GM21576 (cell line): ENCODE data around the gene CNBD2.
"Not testable (repeated sequence)": the region's sequence is repeated elsewhere in the genome, so short reads cannot be mapped to it uniquely, and the experiment has no call there.

ENCODE experiments used
- ATAC-seq: cut with Tn5 transposase; IDR thresholded peaks from one replicate; pipeline ENCODE4 v1.9.1; 2021; ENCODE audit warnings: mild to moderate bottlenecking, moderate library complexity; ENCODE audit not compliant: unreplicated experiment

Gene CNBD2

DNA sequence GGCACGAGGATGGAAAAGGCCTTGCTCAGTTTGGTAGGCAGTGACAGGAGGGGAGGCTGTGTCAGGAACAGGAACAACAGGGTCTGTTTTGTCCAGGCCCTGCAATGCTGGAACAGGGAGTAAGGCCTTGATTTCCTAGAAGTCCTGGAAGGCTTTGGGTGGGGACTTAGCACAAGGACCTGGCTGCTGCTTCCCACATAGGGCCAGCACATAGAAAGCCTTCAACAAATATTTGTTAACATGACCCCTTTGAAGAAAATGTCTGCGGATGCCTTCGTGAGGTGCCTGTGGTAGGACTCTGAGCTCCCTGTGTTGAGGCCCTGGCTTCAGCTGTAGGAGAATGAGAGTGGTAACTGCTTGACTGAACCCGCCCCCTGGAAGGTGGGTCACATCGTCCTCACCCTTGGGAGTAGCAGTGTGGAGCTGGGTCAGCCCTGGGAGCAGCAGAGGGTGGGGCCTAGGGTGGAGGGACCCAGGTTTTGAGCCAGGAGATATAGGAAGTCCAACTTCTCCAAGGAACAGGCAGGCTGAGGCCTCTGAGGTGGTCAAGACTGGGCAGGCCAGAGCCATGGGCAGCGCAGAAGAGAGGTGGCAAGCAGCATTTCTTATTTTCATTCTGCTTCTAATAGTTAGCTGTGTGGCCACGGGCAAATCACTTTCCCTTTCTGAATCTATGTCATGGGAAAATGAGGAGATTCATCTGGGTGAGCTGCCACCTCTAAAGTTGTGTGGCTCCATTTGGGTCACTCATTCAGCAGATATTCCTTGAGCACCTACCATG lies 50.0 kb downstream of the CNBD2 start:
- no peak for ATAC-seq

DNA sequence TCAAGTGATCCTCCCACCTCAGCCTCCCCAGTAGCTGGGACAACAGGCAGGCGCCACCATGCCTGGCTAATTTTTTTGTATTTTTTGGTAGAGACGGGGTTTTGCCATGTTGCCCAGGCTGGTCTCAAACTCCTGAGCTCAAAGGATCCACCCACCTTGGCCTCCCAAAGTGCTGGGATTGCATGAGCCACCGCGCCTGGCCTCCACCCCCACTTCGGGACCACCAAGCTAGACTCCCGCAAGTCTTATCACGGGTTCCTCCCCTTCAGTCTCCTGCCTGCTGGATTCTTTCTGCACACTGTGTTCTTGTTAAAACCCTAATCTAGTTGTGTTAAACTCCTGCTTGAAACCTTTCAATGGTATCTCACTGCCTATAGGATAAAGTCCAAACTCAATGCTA lies 57.7 kb downstream of the CNBD2 start:
- not testable (repeated sequence) for ATAC-seq

DNA sequence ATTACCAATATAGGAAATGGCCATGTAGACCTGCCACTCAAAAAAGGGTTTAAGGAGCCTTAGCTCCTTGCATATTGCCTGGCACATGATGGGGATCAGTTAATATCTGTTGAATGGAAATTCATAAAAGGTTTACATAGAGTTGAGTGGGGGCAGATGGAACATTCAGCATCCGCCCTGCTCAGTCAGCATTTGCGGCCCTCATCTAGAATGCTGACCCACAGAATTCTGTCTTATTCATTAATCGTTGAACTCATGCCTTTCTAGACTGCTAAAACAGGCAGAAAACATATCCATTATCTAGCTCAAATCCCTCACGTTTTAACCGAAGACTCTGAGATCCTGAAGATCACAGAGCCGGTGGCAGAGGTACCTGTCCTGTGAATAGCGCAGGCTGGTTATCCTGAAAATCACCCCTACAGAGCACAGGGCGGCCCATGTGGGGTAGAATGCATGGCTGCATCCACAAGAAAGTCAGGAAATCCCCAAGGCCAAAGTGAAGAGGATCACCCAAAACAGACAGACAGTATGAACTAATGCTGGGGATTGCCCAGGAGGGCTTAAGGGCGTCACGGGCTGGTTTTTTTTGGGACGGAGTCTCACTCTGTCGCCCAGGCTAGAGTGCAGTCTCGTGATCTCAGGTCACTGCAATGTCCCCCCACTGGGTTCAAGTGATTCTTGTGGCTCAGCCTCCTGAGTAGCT lies 59.9 kb downstream of the CNBD2 start:
- ATAC-seq = no peak

DNA sequence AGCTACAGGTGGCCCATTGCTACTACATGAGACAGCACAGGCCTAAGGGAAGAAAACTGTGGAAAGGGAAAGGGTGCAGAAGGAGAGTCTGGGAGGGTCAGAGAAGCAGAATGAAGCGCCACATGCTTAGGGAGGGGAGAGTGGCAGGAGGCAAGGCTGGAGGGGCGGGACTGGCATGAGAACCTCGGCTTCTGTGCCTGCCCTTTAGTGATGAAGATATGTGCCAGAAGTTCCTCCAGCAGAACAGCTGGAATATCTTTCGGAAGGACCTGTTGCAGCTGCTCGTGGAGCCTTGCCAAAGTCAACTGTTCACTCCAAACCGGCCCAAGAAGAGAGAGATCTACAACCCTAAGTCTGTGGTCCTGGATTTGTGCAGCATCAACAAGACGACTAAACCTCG lies 61.8 kb downstream of the CNBD2 start:
- no peak for ATAC-seq

DNA sequence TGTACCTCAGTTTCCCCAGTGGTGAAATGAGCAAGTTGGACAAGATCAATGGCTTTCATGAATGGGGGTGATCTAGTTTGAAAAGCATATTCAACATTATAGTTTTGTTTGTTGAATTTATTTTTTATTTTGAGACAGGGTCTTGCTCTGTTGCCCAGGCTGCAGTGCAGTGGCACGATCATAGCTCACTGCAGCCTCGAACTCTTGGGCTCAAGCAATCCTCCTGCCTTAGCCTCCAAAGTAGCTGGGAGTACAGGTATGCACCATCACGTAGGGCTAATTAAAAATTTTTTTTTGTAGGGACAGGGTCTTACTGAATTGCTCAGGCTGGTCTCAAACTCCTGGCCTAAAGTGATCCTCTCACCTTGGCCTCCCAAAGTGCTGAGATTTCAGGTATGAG lies 63.4 kb downstream of the CNBD2 start:
- ATAC-seq = no peak

DNA sequence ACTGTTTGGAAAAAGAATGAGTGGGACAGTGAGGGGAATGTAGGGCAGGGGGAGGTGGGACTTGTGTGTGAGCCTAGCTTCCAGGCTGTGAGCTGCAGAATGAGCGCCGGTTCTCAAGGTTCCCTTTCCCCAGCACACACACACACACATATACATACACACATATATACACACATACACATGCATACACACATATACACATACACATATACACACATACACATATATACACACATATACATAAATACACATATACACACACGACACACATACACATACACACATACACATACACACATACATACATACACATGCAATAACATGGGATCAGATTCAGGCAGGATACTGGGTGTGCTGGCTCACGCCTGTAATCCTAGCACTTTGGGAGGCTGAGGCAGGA lies 66.5 kb downstream of the CNBD2 start:
- no peak for ATAC-seq

DNA sequence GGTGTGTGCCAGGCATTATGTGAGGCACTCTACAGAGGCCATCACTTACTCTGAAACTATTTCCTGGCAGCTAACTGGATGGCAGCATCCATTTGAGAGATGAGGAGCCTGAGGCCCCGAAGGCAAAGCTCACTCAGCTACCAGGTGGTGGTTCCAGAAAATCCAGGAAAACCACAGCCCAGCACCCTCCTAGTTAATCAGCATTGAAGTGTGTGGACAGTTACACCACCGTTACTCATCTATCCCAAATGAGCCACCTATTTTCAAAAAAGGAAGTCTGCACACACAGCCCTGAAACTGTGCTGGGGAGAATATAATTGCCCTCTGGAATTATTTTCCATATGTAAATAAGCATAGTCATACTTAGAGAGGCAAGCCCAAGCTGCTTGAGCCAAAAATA lies 67.4 kb downstream of the CNBD2 start:
- no peak for ATAC-seq

DNA sequence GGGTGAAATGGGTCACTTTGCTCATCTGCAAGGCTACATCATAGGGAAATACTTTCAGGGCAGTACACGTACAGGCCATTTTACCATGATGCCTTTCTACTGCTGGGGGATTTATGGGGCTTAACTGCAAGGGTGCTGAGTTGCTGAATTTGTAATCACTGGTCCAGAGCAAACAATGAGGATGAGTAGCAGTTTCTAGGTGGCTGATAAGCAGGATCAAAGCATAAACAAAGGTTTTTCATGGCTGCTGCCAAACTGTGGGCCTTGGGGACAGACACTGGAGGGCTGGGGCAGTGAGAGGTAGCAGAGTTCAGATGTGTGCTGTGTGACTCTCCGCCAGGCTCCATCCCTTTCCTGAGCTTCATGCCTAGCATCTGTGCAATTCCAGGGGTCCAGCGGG lies 68.3 kb downstream of the CNBD2 start:
- no peak for ATAC-seq

DNA sequence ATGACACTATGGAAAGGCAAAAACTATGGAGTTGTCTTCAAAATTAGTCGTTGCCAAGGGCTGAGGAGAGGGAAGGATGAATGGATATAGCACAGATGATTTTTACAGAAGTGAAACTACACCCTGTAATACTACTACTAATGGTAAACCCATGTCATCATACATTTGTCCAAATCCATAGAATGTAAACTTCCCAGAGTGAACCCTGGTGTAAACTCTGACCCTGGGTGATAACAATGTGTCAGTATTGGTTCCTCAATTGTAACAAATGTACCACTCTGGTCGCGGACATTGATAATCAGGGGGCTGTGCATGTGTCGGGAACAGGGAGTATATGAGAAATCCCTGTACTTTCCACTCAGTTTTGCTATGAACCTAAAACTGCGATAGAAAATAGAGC lies 72.2 kb downstream of the CNBD2 start:
- no peak for ATAC-seq

DNA sequence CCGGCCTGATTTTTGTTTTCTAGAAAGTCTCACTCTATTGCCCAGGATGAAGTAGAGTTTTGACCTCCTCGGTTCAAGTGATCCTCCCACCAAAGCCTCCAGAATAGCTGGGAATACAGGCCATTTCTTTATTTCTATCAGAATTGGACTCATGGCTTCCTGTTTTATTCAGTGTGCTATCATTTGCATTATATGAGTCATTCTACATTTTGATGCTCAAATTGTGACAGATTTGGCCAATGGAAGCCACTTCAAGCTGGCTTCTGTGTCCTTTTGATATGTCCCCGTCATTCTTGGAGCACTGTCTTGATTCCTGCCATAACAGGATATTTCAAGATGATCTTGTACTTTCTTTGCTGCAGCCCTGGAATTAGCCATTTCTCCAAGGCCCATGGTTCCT lies 75.1 kb downstream of the CNBD2 start:
- no peak for ATAC-seq

DNA sequence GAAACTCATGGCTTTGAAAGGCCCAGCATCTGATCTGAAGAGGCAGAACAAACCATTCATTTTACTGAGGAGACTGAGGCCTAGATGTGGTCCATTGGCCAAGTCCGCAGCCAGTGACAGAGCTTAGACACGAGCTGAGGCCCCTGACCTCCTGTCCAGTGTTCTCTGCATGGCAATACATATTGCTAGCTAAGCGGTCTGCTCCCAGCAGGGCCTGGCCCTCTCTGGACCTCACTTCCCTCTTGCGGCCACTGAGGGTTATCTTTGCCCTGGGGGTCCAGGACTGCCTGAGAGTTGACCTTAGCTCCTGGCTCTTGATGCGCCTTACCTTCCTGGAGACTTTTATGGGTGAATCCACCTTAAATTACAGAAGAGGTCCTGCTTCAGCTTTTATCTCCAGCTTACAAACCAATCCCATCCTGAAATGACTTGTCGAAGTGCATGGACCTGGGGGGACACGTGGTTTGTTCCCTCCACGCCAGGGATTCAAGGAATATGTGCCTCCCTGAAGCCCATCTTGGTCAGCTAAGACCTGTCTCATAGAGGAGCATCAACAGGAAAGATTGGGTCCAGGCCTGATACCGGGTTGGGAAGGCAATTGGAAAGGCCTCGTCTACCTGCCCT lies 75.6 kb downstream of the CNBD2 start:
- no peak for ATAC-seq

DNA sequence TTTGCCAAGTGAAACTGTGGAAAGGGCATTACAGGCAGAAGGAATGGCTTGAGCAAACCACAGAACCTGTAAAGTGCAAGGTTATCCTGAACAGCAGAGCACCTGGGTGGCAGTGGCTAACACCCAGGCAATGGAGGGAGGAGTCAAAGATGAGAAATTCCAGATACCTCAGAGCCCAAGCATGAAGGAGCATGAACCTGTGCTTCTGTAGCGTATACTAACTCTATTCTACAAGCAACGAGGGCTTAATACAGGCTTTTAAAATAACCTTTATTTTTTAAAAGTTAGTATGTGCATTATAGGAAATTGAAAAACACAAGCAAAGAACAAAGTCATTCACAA lies 77.0 kb downstream of the CNBD2 start:
- ATAC-seq = no peak

DNA sequence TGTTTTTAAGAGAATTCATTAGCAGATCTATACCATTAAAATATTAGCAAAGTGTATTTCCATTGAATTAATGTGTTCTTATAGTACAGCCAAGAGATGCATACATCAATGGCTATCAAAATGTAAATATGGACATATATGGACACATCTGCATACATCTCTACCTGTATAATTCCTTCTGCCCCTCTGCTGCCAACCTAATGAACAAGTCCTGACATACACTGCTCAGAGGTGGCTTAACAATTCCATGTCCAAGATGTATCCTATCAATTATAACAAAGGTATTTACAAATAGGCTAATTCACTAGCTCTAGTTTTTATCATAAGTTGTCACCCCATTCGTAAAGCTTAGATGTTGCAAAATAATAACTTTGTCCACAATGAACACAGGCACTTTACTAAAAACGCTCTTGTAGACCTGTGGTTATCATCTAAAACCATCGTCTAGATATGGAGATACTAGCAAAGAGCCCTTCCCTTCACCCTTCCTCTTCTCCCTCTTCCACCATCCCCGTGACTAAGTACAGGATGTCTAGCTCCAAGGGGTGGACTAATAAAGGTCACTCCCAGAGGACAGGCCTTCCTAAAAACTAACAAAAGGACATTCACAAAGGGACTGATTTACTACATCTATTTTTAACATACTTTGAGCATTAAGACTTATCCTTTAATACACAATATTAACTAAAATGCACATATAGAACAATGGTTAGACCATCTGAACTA lies 77.8 kb downstream of the CNBD2 start:
- not testable (repeated sequence) for ATAC-seq

DNA sequence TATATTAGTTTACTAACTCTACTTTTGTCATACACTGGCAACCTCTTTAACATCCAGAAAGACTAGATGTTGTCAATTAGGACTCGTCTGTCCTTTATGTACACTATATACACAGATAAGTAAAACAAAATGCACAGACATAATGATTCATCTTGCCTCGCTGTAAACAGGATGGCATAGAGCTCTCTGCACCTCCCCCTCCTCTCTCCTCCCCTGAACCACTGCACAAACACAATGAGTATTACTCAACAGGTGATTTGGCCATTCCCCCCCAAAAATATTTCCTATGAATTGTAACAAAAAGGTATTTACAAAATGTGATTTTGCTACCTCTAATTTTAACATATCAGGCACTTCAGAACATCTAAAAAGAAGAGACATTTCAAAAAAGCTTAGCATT lies 81.0 kb downstream of the CNBD2 start:
- not testable (repeated sequence) for ATAC-seq

DNA sequence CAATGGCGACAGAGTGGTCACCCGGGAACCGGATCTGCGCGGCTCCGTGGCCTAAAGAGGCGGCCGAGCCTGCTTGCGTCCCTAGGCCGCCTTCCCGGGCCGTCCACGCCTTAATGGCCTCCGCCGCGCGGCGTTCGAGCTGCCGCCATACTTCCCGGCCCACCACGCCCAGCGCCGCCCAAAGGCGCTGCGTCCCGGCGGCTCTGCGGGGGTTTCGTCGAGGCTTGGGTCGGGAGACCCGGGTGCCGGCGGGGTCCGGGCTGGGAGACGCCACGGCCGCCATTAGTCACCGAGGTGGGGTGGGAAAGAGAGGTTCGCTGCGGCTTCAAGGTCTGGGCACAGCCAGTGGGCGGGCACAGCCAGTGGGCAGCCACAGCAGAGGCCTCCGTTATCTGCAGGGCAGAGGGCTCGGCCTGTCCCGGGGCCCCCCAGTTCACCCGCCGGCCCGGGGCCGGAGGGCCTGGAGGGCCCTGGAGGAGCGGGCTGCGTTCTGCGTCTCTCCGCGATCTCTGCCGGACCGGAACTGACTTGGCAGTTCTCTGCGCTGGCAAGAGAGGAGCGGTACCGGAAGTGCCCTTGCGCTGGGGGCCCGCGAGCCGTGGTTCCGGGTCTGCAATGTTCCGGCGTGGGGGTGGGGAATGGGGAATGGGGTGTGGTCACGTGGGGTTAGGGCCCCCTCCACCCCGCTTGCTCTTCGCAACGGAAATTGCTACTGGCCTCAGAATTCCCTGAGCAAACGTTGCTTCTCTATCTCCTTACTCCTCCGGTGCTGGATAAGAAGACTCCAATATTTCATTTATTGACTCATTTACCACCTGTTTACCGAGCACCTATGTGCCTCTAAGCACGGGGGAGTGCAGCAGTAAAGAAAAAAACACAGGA lies 82.3 kb downstream of the CNBD2 start:
- ATAC-seq = peak; percentile 88

DNA sequence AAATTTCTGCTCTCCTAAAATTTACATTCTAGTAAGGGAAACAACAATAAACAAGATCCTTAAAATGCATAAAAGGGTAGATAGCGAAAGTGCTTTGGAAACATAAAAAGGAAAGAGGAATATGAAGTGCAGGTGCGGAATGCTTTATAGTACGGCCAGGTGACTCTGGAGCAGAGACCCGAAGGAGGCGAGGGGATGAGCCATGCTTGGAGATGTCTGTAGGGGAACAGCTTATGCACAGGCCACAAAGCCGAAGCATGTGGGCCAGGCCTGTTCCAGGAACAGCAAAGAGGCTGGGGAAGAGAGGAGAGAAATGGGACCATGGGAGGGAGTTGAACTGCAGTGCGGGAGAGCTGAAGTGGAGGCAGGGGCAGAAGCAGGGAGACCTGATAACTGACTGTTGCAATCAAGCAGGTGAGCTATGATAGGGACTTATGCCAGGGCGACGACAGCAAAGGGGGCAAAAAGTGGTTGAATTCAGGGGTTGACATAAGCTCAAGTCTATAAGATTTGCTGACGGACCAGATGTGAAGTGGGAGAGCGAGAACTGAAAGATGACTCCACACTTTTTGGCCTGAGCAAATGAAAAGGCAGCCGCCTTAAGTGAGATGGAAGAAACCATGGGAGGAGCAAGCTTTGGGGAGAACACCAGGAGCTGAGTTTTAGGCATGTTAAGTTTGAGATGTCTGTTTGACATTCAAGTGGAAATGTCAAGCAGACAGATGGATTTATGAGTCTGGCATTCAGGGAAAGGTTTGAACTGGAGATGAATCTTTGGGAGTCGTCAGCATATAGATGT lies 83.1 kb downstream of the CNBD2 start:
- ATAC-seq = no peak

DNA sequence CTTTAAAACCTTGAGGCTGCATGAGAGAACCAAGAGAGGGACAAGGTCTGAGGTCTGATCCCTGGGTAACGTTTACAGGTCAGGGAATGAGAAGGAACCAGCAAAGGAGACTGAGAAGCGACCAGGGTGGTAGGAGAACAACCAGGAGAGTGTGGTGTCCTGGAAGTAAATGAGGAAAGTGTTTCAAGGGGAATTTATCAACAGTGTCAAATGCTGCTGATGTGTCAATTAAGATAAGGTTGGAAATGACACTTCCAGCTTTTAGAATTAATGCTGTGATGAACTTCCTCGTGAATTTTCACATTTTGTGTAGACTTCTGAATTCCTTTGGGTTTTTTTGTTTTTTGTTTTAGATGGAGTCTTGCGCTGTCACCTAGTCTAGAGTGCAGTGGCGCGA lies 83.7 kb downstream of the CNBD2 start:
- ATAC-seq = no peak

DNA sequence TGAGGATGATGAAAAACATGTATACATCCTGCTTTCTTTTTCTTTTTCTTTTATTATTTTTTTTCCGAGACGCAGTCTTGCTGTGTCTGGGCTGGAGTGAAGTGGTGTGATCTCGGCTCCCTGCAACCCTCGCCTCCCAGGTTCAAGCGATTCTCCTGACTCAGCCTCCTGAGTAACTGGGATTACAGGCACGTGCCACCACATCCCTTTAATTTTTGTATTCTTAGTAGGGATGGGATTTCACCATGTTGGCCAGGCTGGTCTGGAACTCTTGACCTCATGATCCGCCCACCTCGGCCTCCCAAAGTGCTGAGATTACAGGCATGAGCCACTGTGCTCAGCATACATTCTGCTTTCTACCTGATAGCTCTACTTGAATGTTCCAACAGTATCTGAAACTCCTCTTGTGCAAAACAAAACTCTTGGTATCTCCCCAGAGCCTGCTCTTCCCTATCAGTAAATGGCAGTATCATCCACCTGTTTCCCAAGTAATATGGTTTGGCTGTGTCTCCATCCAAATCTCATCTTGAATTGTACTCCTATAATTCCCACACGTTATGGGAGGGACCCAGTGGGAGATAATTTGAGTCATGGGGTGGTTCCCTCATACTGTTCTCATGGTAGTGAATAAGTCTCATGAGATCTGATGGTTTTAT lies 85.6 kb downstream of the CNBD2 start:
- ATAC-seq = not testable (repeated sequence)

DNA sequence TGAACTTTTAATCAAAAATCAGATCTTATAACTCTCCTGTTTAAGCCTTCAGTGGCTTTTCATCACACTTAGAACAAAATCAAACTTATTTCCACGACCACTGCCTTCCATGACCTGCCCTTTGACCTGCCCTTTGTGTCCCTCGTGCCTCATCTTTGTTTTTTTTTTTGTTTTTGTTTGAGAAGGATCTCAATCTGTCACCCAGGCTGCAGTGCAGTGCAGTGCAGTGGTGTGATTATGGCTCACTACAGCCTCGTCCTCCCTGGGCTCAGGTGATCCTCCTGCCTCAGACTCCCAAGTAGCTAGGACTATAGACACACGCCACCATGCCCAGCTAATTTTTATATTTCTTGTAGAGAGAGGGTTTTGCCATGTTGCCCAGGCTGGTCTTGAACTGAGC lies 86.8 kb downstream of the CNBD2 start:
- ATAC-seq = no peak
